GM15510 (cell line): ENCODE data around the gene GNS.

Source experiments
- POLR2A ChIP-seq: IDR thresholded peaks from 3 replicates; pipeline ENCODE4 v1.6.1; 2011; ENCODE audit warnings: borderline replicate concordance; ENCODE audit not compliant: insufficient read length; ENCODE audit errors: extremely low read depth

The GNS gene

GRCh38 chr12:64782191-64782876 is 23.1 kb upstream of the GNS start:
- TF ChIP-seq POLR2A: no peak

GRCh38 chr12:64781280-64782190 is 22.3 kb upstream of the GNS start:
- TF ChIP-seq POLR2A: no peak

- TF ChIP-seq POLR2A: no peak
These were observed 21.5 kb upstream of the GNS start for GRCh38 chr12:64780531-64781279.

DNA sequence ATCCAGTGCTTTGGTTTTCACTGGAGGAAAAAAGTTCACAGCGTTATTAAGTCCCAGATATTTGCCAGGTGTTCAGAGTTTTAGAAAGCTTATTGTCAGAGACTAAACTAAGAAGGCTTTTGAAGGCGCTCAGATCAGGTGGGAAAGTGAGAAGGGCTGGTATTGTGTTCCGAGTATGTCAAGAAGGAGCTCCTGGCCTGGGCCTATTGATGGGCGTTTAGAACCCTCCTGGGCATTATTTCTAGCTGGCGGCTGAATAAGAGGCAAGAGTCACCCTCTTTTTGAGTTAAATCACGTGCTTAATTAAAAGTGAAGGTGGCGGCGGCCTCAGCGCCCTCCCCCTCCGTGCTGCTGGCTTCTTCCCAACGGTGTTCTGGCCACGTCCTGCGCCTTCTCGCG is 20.9 kb upstream of the GNS start:
- TF ChIP-seq POLR2A: no peak

- TF ChIP-seq POLR2A: no peak
These were observed 20.3 kb upstream of the GNS start for GRCh38 chr12:64779354-64779974.

- TF ChIP-seq POLR2A: no peak
These were observed 14.2 kb upstream of the GNS start for GRCh38 chr12:64773386-64773785.

DNA sequence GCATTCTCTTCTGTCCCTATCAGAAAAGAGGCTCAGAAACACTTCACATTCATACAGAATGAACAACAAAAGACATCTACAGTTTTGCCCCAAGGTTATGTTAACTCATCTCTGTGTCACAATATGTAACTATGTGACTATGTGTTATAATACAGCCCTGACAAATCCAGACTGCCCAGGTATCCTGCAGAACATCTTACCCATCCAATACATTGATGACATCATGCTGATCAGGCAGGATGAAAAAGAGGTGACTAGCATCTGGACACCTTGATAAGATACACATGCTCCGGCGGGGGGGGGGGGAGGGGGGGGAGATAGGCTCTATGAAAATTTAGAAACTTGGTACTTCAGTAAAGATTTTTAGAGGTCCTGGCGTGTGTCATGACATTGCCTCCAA is 8.3 kb upstream of the GNS start:
- no peak for TF ChIP-seq POLR2A

GRCh38 chr12:64760808-64761573 is 1.8 kb upstream of the GNS start:
- no peak for TF ChIP-seq POLR2A

DNA sequence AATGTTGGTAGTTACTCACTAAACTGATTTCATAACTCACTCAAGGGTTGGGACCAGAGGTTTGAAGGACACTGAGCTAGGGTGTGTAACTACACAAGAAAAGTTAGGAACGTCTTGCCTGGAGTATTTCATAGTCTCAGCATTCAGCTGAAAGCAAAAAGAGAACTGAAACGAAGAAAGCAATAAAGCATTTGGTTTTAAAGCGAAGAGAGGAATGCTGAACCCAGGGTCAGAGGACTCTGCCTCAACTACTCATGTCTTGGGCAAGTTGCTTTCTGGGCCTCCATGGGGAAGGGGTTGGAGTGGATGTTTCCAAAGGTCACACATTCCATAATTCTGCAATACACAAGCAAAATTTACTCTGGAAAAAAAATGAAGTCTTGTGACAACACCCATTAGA is 1.4 kb downstream of the GNS start:
- no peak for TF ChIP-seq POLR2A

DNA sequence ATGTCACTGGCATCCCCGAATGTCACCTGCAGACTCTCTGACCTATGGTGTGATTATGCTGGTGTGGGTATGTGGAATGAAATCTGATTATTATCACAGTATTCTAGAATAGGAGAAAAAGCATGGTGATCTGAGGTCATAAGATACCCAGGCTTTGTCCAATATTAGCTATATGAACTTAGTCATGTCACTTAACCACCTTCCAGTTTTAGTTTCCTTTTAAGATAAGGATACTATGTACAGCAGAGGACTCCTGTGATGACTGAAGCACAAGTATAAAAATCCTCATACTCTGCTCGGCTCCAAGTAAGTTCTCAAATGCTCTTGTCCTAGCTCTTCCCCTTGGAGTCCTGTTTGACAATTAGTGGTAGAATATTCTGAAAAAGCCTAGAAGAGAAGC is 2.8 kb downstream of the GNS start:
- TF ChIP-seq POLR2A: no peak

GRCh38 chr12:64753427-64753826 is 5.8 kb downstream of the GNS start:
- no peak for TF ChIP-seq POLR2A

GRCh38 chr12:64752833-64753238 is 6.4 kb downstream of the GNS start:
- no peak for TF ChIP-seq POLR2A

- TF ChIP-seq POLR2A: no peak
These were observed 7.2 kb downstream of the GNS start for GRCh38 chr12:64752032-64752431.
